Measurements from ENCODE around the gene PRKCG. TPM values are rescaled to one million over a fixed set of nuclear protein-coding genes. Genes with fewer than 3 reads are reported as not detected.

The PRKCG gene
- total RNA-seq, 1 donor from 2014 or later, result not detected

DNA sequence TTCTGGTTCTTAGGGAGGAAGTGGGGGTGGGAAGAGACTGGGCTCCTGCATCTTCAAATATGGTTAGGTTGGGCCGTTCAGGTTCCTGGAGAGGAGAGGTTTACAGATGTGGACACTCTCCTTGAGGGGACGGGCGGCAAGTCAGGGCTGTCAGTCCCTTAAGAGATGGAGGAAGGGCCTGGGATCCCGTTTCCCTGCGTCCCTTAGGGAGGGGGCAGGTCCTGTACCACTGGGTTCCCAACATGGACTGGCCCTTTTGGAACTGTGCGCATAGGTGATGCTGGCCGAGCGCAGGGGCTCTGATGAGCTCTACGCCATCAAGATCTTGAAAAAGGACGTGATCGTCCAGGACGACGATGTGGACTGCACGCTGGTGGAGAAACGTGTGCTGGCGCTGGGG, 16.2 kb downstream of the PRKCG start:
- H3K4me3 ChIP-seq, result no peak overlapping the region
- H3K9me3 ChIP-seq, result no peaks in the 10 kb centered on the region
- DNase-seq (no peak), ATAC-seq (no peak)
- H3K27ac ChIP-seq, result no peak overlapping the region
- no peaks in the 10 kb centered on the region for H3K4me1 ChIP-seq
- H3K36me3 ChIP-seq, result no peaks in the 10 kb centered on the region
- intact Hi-C loops (cut with DNase I), result no loop called here
- no peak for TF ChIP-seq CTCF (IDR thresholded peaks at IDR 0.05)
- H3K27me3 ChIP-seq, result peaks cover 60% of the 10 kb centered on the region

DNA sequence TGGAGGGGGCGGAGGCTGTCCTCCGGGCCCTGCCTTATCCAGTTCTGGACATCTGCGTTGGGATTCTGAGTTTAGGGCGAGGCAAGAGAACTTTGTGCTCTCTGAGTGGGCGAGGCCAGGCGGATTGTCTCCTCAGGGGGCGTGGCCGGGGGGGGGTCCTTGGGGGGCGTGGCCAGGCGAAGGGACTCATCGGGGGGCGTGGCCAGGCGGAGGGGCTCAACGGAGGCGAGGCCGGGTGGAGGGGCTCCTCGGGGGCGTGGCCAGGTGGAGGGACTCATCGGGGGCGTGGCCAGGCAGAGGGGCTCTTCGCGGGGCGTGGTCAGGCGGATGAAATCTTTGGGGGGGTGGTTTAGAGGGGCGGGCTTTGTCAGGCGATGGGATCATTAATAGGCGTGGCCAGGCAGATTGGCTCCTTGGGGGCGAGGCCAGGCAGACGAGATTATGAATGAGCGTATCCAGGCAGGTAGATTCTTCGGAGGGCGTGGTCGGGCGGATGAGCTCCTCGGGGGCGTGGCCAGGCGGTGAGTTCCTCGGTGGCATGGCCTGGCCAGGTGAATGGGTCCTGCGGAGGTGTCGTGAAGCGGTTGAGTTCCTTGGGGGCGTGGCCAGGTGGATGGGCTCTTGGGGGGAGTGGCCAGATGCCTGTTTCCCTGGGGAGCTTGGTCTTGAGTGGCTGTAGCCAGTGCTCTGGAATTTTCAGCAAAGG, 16.8 kb downstream of the PRKCG start:
- Histone ChIP-seq H3K9me3 (no peaks in the 10 kb centered on the region), H3K27me3 (peaks cover 60% of the 10 kb centered on the region), H3K27ac (no peak overlapping the region), H3K4me3 (no peak overlapping the region), H3K4me1 (no peaks in the 10 kb centered on the region), H3K36me3 (no peaks in the 10 kb centered on the region)
- ATAC-seq (no peak), DNase-seq (no peak)
- intact Hi-C loops (cut with DNase I), result no loop called here
- TF ChIP-seq CTCF (IDR thresholded peaks at IDR 0.05), result no peak

DNA sequence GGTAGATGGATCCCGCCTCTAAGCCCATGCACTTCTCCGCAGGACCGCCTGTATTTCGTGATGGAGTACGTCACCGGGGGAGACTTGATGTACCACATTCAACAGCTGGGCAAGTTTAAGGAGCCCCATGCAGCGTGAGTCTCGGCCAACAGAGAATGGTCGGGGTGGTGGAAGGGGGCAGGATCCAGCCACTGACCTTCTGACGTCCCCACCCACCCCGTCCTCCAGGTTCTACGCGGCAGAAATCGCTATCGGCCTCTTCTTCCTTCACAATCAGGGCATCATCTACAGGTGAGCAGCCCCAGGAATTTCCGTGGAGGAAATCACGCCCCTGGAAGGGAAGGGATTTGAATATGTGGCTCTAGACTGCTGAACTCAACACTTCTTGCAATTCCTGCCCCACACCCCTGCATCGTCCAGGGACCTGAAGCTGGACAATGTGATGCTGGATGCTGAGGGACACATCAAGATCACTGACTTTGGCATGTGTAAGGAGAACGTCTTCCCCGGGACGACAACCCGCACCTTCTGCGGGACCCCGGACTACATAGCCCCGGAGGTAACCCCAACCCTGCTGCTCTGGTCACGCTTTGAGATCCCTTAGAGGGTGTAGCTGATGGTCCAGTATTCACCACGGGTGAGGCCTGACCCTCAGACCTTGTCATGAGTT, 18.3 kb downstream of the PRKCG start:
- no peak for TF ChIP-seq CTCF (IDR thresholded peaks at IDR 0.05)
- intact Hi-C loops (cut with DNase I), result loop anchor here (10.0 kb wide), 1 partner anchor 124 kb away; no protein-coding TSS in a partner anchor
- DNase-seq (no peak), ATAC-seq (no peak)
- Histone ChIP-seq H3K27me3 (peaks cover 50% of the 10 kb centered on the region), H3K27ac (no peak overlapping the region), H3K9me3 (no peaks in the 10 kb centered on the region), H3K36me3 (no peaks in the 10 kb centered on the region), H3K4me3 (no peak overlapping the region), H3K4me1 (no peaks in the 10 kb centered on the region)

DNA sequence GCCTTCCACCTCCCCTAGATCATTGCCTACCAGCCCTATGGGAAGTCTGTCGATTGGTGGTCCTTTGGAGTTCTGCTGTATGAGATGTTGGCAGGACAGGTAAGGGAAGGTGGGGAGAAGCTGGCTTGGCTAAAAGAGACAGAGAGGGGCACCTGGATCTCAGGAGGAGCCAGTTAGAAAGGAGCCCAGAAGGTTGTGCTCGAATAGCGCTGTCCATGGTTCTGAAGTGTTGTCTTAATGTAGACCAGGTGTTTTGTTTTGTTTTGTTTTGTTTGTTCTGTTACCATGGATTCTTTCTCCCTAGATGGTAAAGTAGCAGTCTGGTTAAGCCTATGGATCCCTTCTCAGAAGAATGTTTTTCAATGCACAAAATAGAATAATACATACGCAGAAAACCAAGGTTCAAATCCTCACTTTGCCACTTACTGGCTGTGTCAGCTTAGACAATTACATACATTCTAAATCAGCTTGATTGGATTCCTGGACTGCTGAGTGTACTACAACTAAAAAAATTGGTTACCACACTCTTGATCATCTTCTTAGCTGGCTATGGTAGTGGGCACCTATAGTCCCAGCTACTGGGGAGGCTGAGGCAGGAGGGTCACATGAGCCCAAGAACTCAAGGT, 21.2 kb downstream of the PRKCG start:
- ATAC-seq (no peak), DNase-seq (no peak)
- H3K27me3 ChIP-seq, result peaks cover 45% of the 10 kb centered on the region
- no peak for TF ChIP-seq CTCF (IDR thresholded peaks at IDR 0.05)
- H3K27ac ChIP-seq, result no peak overlapping the region
- no peaks in the 10 kb centered on the region for H3K4me1 ChIP-seq
- intact Hi-C loops (cut with DNase I), result loop anchor here (10.0 kb wide), 1 partner anchor 122 kb away; no protein-coding TSS in a partner anchor
- no peaks in the 10 kb centered on the region for H3K36me3 ChIP-seq
- no peak overlapping the region for H3K4me3 ChIP-seq
- no peaks in the 10 kb centered on the region for H3K9me3 ChIP-seq

DNA sequence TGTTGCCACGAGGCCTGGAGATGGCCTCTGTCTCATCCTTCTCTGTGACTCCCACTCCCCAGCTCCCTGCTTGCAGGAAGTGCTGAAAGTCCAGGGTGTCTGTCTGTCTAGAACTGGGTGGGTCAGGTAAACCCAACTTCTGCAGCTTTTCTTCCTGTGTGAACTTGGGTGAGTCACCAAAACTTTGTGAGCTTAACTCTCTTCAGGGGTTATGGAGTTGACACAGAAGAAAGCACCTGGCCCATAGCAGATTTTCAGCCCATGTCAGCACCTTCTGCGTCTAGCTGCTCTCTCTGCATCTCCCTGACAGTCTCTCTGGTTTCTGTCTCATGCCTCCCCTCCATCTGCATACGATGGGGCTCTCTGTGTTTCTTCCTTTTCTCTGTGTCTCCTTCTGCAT, 22.9 kb downstream of the PRKCG start:
- Histone ChIP-seq H3K4me3 (no peak overlapping the region), H3K27me3 (peaks cover 45% of the 10 kb centered on the region), H3K36me3 (no peaks in the 10 kb centered on the region), H3K27ac (no peak overlapping the region), H3K9me3 (no peaks in the 10 kb centered on the region), H3K4me1 (no peaks in the 10 kb centered on the region)
- ATAC-seq, result no peak
- no peak for DNase-seq
- TF ChIP-seq CTCF (IDR thresholded peaks at IDR 0.05), result no peak
- intact Hi-C loops (cut with DNase I), result loop anchor here (10.0 kb wide), 1 partner anchor 120 kb away; no protein-coding TSS in a partner anchor

Measured in upper lobe of right lung (tissue), 1 donor.